Tibial nerve (tissue), 4 donors: Measurements from ENCODE around the gene ANKRD28. TPM values are rescaled to one million over a fixed set of nuclear protein-coding genes. Genes with fewer than 3 reads are reported as not detected.

Source experiments
- DNase-seq, 2 donors: peaks; one replicate each; pipeline ENCODE4 v3.0.0-alpha.2; 2019; ENCODE audit warnings: low spot score in 2 of 2
- H3K27ac ChIP-seq, 4 donors: fragments of 200-600 bp; sonication (generic) in 3 of 4; one replicate each; pipeline ENCODE4 v1.5.1; 2017 to 2019; ENCODE audit warnings: mild to moderate bottlenecking in 1 of 4
- H3K27me3 ChIP-seq, 2 donors: fragments of 200-600 bp; sonication (generic) in 1 of 2; one replicate each; pipeline versions ENCODE4 v1.5.1 to v1.6.0; 2017 to 2019
- H3K36me3 ChIP-seq, 3 donors: fragments of 200-600 bp; sonication (generic); one replicate each; pipeline ENCODE4 v1.5.1; 2018 to 2019
- H3K4me1 ChIP-seq, 4 donors: fragments of 200-600 bp; sonication (generic) in 3 of 4; one replicate each; pipeline ENCODE4 v1.5.1; 2017 to 2019
- H3K4me3 ChIP-seq, 4 donors: fragments of 200-600 bp; sonication (generic) in 3 of 4; one replicate each; pipeline ENCODE4 v1.5.1; 2017 to 2019; ENCODE audit warnings: mild to moderate bottlenecking in 1 of 4, moderate library complexity in 1 of 4
- H3K9me3 ChIP-seq, 4 donors: fragments of 200-600 bp; sonication (generic) in 3 of 4; one replicate each; pipeline ENCODE4 v1.5.1; 2017 to 2019
- EP300 ChIP-seq, 2 donors: sonication (generic); formaldehyde crosslinking; IDR thresholded peaks; one replicate each; pipeline ENCODE4 v1.6.1; 2017; ENCODE audit warnings: antibody characterized with exemption in 2 of 2, mild to moderate bottlenecking in 1 of 2
- POLR2A ChIP-seq, 2 donors: fragments of 450-650 bp; IDR thresholded peaks; one replicate each; pipeline ENCODE4 v1.6.1; 2017; ENCODE audit warnings: antibody characterized with exemption in 2 of 2, mild to moderate bottlenecking in 2 of 2, moderate library complexity in 2 of 2
- WGBS, 2 donors: methylation state at CpG; one replicate each; pipeline ENCODE4 v1.1.5; 2018; 5-methylcytosine and 5-hydroxymethylcytosine counted together
- total RNA-seq, 4 donors: library from RNA; depleted of rRNA; stranded (reverse); fragments of >200 nt; gene quantifications; one replicate each; pipeline ENCODE4 v1.1.0, GENCODE V29; 2016
- TF ChIP-seq, protein P1 (sequence below), 5 experiments: fragments of 200-600 bp in 3 of 5; fragments of 450-650 bp in 2 of 5; sonication (generic) in 3 of 5; IDR thresholded peaks; one replicate each; pipeline ENCODE4 v1.5.1; 2016 to 2019; ENCODE audit warnings: antibody characterized with exemption in 5 of 5, mild to moderate bottlenecking in 3 of 5, moderate library complexity in 2 of 5

Gene ANKRD28
- total RNA-seq, 4 donors from 2014 or later = 78.3 to 93.6 (median 81.0) TPM

DNA sequence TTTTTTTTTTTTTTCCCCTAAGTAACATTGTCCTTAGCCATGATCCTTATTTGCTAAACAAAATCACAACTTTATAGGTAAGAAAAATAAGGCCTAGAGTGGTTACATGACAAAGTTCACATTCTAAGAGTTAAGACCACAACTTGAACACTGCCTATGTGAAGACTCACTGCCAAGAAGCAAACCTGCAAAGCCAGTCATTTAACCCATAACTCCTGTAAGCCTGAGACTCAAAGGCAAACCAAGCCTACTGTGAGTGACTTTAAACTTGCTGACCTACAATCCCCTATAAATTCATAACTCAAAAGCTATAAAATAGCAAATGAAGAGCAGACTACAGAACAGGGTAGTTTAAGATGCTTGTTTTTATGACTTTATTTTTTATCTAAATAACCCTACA, 12.9 kb upstream of the ANKRD28 start:
- Histone ChIP-seq H3K36me3 (no peaks in the 10 kb centered on the region), H3K27ac (no peak overlapping the region)

DNA sequence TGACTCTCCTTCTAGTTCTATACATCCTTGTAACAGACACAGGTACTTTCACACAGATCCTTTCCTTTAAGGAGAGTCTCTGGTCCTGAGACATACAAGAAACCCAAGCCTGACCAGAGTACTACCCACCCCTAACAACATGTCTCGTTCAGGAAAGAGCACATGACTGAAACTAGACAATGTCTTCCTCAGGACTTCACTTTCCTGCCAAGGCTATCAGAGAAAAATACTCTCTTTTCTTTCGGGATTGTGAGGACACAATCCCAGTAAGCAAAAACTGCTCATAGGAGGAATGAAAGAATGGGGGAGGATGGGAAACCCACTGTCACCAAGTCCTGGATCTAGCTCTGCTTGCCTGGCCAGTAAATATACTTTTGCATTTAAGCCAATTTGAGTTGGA, 11.5 kb upstream of the ANKRD28 start:
- no peaks in the 10 kb centered on the region for H3K36me3 ChIP-seq
- 35 to 39% methylated on average over 2 of the region's 2 CpGs for WGBS, 2 donors
- no peaks in the 10 kb centered on the region for H3K9me3 ChIP-seq
- peak overlapping the region in 1 of 4 donors; percentile 8 for H3K27ac ChIP-seq
- H3K27me3 ChIP-seq = no peaks in the 10 kb centered on the region
- DNase-seq = no peak
- H3K4me1 ChIP-seq = peaks cover 0 to 13% (median 3%) of the 10 kb centered on the region in 4 donors
- H3K4me3 ChIP-seq = no peak overlapping the region
- TF ChIP-seq POLR2A (IDR thresholded peaks at IDR 0.05) (no peak), EP300 (IDR thresholded peaks at IDR 0.05) (no peak)
- TF ChIP-seq, protein P1, sequence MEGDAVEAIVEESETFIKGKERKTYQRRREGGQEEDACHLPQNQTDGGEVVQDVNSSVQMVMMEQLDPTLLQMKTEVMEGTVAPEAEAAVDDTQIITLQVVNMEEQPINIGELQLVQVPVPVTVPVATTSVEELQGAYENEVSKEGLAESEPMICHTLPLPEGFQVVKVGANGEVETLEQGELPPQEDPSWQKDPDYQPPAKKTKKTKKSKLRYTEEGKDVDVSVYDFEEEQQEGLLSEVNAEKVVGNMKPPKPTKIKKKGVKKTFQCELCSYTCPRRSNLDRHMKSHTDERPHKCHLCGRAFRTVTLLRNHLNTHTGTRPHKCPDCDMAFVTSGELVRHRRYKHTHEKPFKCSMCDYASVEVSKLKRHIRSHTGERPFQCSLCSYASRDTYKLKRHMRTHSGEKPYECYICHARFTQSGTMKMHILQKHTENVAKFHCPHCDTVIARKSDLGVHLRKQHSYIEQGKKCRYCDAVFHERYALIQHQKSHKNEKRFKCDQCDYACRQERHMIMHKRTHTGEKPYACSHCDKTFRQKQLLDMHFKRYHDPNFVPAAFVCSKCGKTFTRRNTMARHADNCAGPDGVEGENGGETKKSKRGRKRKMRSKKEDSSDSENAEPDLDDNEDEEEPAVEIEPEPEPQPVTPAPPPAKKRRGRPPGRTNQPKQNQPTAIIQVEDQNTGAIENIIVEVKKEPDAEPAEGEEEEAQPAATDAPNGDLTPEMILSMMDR (IDR thresholded peaks at IDR 0.05) = no peak

More for the DNA sequence above, 12.9 kb upstream of the ANKRD28 start:
- H3K4me3 ChIP-seq = no peak overlapping the region
- TF ChIP-seq EP300 (IDR thresholded peaks at IDR 0.05) (no peak), POLR2A (IDR thresholded peaks at IDR 0.05) (no peak)
- TF ChIP-seq, protein P1 (IDR thresholded peaks at IDR 0.05) = no peak
- peaks cover 0 to 18% (median 6%) of the 10 kb centered on the region in 4 donors for H3K4me1 ChIP-seq
- H3K9me3 ChIP-seq = no peaks in the 10 kb centered on the region
- DNase-seq = no peak
- H3K27me3 ChIP-seq = no peaks in the 10 kb centered on the region

DNA sequence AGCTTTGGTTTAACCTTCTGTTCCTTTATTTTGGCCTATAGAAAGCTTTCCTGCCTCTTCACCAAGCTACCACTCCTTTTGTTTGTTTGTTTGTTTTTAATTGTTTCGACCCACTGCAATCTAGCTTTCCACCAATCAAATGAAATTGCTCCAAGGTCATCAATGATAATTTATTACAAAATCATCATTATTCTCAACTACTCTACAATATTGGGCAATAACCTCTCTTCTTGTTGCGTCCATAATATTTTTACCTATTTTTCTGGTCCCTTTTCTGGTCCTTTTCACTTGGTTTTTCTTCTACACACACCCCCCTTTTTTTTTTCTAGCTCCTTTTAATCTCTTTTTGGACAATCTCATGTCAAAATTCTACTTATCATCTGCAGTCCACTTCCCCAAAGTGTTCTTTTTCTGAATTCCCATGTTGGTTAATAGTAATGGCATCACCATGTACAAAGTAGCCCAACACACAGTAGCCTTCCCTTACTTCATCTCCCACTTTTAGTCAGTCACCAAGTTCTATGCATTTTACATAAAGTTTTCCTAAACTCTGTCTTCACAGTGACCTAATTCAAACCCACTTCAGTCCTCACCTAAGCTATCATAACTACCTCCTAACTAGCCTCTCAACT, 11.0 kb upstream of the ANKRD28 start:
- Histone ChIP-seq H3K4me1 (peaks cover 0 to 13% (median 3%) of the 10 kb centered on the region in 4 donors), H3K27me3 (no peaks in the 10 kb centered on the region), H3K36me3 (no peaks in the 10 kb centered on the region), H3K4me3 (no peak overlapping the region), H3K9me3 (no peaks in the 10 kb centered on the region), H3K27ac (peak overlapping the region in 1 of 4 donors; percentile 8)
- 95 to 100% methylated on average over 2 of the region's 2 CpGs for WGBS, 2 donors
- DNase-seq = no peak
- no peak for TF ChIP-seq EP300 (IDR thresholded peaks at IDR 0.05)
- TF ChIP-seq POLR2A (IDR thresholded peaks at IDR 0.05) = no peak
- TF ChIP-seq, protein P1 (IDR thresholded peaks at IDR 0.05) = no peak

DNA sequence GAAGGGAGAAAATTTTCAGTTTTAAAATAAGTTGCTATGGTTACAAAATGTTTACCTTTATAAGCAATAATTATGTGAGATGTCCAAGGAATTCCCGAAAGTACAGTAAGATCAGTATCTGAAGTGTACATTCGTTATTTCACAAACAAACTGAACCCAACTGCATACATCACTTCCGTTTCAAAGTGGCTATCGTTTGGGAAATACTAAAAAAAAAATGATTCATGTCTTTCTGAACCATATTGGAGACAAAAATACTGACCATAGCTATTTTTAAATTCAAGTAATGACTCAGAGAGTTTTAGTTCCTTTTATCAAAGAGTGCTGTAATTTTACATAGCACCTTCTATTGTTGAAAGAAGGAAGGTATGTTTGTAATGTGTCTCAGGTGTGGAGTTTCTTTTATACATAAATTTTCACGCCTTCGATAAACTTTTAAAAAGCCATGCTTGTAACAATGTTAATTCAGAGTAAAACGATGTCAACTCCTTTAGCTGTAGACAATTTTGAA, 8.0 kb upstream of the ANKRD28 start:
- no peak for DNase-seq
- no peaks in the 10 kb centered on the region for H3K36me3 ChIP-seq
- WGBS, 2 donors = 66% methylated on average over 7 of the region's 7 CpGs
- TF ChIP-seq EP300 (IDR thresholded peaks at IDR 0.05) = peak in 1 of 2 donors; percentile 54
- TF ChIP-seq, protein P1 (IDR thresholded peaks at IDR 0.05) = no peak
- H3K27ac ChIP-seq = no peak overlapping the region
- H3K9me3 ChIP-seq = no peaks in the 10 kb centered on the region
- peaks cover 0 to 11% (median 3%) of the 10 kb centered on the region in 4 donors for H3K4me1 ChIP-seq
- H3K27me3 ChIP-seq = no peaks in the 10 kb centered on the region
- no peak overlapping the region for H3K4me3 ChIP-seq

DNA sequence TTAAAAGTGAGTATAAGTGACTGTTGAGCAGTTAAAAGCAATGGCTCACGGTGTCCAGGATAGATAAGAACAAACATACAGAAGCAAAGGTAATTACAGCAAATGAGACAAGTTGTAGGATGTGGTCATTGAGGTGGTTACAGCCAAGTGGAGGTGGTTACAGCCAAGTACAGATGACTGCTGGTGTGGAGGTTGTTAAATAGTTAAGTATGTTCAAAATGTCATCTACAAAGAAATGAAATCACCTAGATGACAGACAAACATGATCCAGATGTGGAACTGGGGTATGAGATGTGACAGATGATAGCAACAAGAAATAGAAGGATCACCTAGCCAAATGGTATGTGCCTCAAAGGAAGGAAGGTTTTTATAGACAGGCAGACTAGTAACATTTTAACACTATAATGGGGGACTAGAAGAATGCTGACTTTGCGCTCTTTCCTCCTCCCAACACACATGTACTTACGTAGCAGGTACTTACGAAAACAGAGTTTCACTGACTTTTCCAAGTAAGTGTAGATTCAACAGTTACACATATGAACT, 6.8 kb upstream of the ANKRD28 start:
- Histone ChIP-seq H3K27me3 (no peaks in the 10 kb centered on the region), H3K36me3 (no peaks in the 10 kb centered on the region), H3K9me3 (no peaks in the 10 kb centered on the region), H3K4me3 (no peak overlapping the region), H3K27ac (no peak overlapping the region), H3K4me1 (peaks cover 0 to 15% (median 8%) of the 10 kb centered on the region in 4 donors)
- 99% methylated on average over 4 of the region's 4 CpGs for WGBS, 2 donors
- no peak for DNase-seq
- TF ChIP-seq, protein P1 (IDR thresholded peaks at IDR 0.05) = no peak
- no peak for TF ChIP-seq POLR2A (IDR thresholded peaks at IDR 0.05)
